NCI-H2107 treated with DMSO at 0.1 percent for 48 hours (cell line): ENCODE data around the gene ARID4A.
A peak's percentile ranks its signal among the peaks of the same experiment; 100 is the strongest.
"Not testable (repeated sequence)": the region's sequence is repeated elsewhere in the genome, so short reads cannot be mapped to it uniquely, and the experiment has no call there.

Experiments used
- DNase-seq: peaks from one replicate; lab custom pipeline; 2025; ENCODE audit not compliant: unreplicated experiment; lab: John Stamatoyannopoulos, UW

The ARID4A gene

GRCh38 chr14:58288106-58288792, 10.1 kb upstream of the ARID4A start:
- DNase-seq: no peak

- no peak for DNase-seq
Measured at GRCh38 chr14:58291646-58292045, 6.7 kb upstream of the ARID4A start.

GRCh38 chr14:58292187-58292586, 6.2 kb upstream of the ARID4A start:
- no peak for DNase-seq

GRCh38 chr14:58294201-58294600, 4.2 kb upstream of the ARID4A start:
- no peak for DNase-seq

- no peak for DNase-seq
Measured at GRCh38 chr14:58296726-58297125, 1.6 kb upstream of the ARID4A start.

- DNase-seq: no peak
Measured at GRCh38 chr14:58297412-58297761, 968 bp upstream of the ARID4A start.

- DNase-seq: peak; percentile 100
Measured at GRCh38 chr14:58297762-58298476, 436 bp upstream of the ARID4A start.

GRCh38 chr14:58299401-58300330, 1.3 kb downstream of the ARID4A start:
- peak; percentile 40 for DNase-seq

GRCh38 chr14:58301416-58301815, 3.1 kb downstream of the ARID4A start:
- no peak for DNase-seq

GRCh38 chr14:58305730-58306129, 7.4 kb downstream of the ARID4A start:
- no peak for DNase-seq

- no peak for DNase-seq
Measured at GRCh38 chr14:58307597-58308316, 9.4 kb downstream of the ARID4A start.

- no peak for DNase-seq
Measured at GRCh38 chr14:58309086-58309485, 10.7 kb downstream of the ARID4A start.

GRCh38 chr14:58313699-58314098, 15.3 kb downstream of the ARID4A start:
- DNase-seq: no peak

- no peak for DNase-seq
Measured at GRCh38 chr14:58315606-58316005, 17.3 kb downstream of the ARID4A start.

- no peak for DNase-seq
Measured at GRCh38 chr14:58327019-58327418, 28.7 kb downstream of the ARID4A start.

GRCh38 chr14:58331111-58331510, 32.8 kb downstream of the ARID4A start:
- DNase-seq: peak; percentile 99

GRCh38 chr14:58332561-58332960, 34.2 kb downstream of the ARID4A start:
- no peak for DNase-seq

GRCh38 chr14:58339666-58340065, 41.3 kb downstream of the ARID4A start:
- not testable (repeated sequence) for DNase-seq

GRCh38 chr14:58341152-58341748, 42.9 kb downstream of the ARID4A start:
- no peak for DNase-seq

GRCh38 chr14:58343535-58343934, 45.2 kb downstream of the ARID4A start:
- DNase-seq: not testable (repeated sequence)
